ENCODE results near the gene ELP2. TPM values are rescaled to one million over a fixed set of nuclear protein-coding genes. Genes with fewer than 3 reads are reported as not detected.

The ELP2 gene
- total RNA-seq, 4 donors from 2014 or later, result 68.3 to 78.4 (median 74.3) TPM

- TF ChIP-seq CTCF (IDR thresholded peaks at IDR 0.05; ENCODE audit: low read depth), result no peak
Measured at GRCh38 chr18:36124841-36125240, 4.9 kb upstream of the ELP2 start.

- no peak for TF ChIP-seq CTCF (IDR thresholded peaks at IDR 0.05; ENCODE audit: low read depth)
Measured at GRCh38 chr18:36126668-36127067, 3.0 kb upstream of the ELP2 start.

- TF ChIP-seq CTCF (IDR thresholded peaks at IDR 0.05; ENCODE audit: low read depth), result no peak
Measured at GRCh38 chr18:36127836-36128529, 1.7 kb upstream of the ELP2 start.

GRCh38 chr18:36128530-36128870 lies 1.2 kb upstream of the ELP2 start:
- no peak for TF ChIP-seq CTCF (IDR thresholded peaks at IDR 0.05; ENCODE audit: low read depth)

GRCh38 chr18:36128907-36129299 lies 796 bp upstream of the ELP2 start:
- no peak for TF ChIP-seq CTCF (IDR thresholded peaks at IDR 0.05; ENCODE audit: low read depth)

- TF ChIP-seq CTCF (IDR thresholded peaks at IDR 0.05; ENCODE audit: low read depth), result no peak
Measured at GRCh38 chr18:36130039-36130831, 536 bp downstream of the ELP2 start.

- no peak for TF ChIP-seq CTCF (IDR thresholded peaks at IDR 0.05; ENCODE audit: low read depth)
Measured at GRCh38 chr18:36130883-36131653, 1.4 kb downstream of the ELP2 start.
